PC-3 (cell line): ENCODE measurements around the gene STAT4. TPM values are rescaled to one million over a fixed set of nuclear protein-coding genes. Genes with fewer than 3 reads are reported as not detected.
A peak's percentile ranks its signal among the peaks of the same experiment; 100 is the strongest.

ENCODE experiments used
- ATAC-seq: fragments of 200-7000 bp; cut with Tn5 transposase; 2 replicates; pipeline ENCODE4 v1.9.1; 2020; ENCODE audit warnings: mild to moderate bottlenecking, moderate library complexity
- BruUV-seq: library from RNA; stranded (reverse); fragments of 400-500 nt; replicated peaks from 2 replicates; lab custom pipeline; 2021; lab: Mats Ljungman, UMichigan
- CTCF ChIA-PET: fragments of 300-600 bp; sonication (Branson Sonifier 250); formaldehyde crosslinking; loops from one replicate; lab custom pipeline; 2022; ENCODE audit warnings: antibody characterized with exemption; lab: Charles Lee
- POLR2A ChIA-PET: fragments of 300-600 bp; sonication (Branson Sonifier 250); formaldehyde crosslinking; loops from one replicate; lab custom pipeline; 2022; ENCODE audit warnings: antibody characterized with exemption; ENCODE audit not compliant: unreplicated experiment; lab: Charles Lee
- DNase-seq: peaks from one replicate; pipeline ENCODE4 v3.0.0-alpha.2; 2015
- H2AFZ ChIP-seq: fragments of 300-600 bp; sonication (generic); 2 replicates; pipeline ENCODE4 v1.6.0; 2016; ENCODE audit warnings: antibody characterized with exemption, low read length
- H3F3A ChIP-seq: fragments of 300-600 bp; sonication (generic); one replicate; pipeline ENCODE4 v1.6.0; 2017; ENCODE audit warnings: antibody characterized with exemption, low read length, control low read depth, mild to moderate bottlenecking; ENCODE audit not compliant: unreplicated experiment
- H3K27ac ChIP-seq: fragments of 300-600 bp; sonication (generic); 2 replicates; pipeline ENCODE4 v1.5.1; 2016; ENCODE audit warnings: mild to moderate bottlenecking, low read length
- H3K27me3 ChIP-seq: fragments of 300-600 bp; sonication (generic); 2 replicates; pipeline ENCODE4 v1.6.1; 2016; ENCODE audit warnings: low read length, mixed read lengths
- H3K36me3 ChIP-seq: fragments of 300-600 bp; sonication (generic); 2 replicates; pipeline ENCODE4 v1.6.1; 2016; ENCODE audit warnings: low read depth, mixed run types, low read length, mixed read lengths
- H3K4me1 ChIP-seq: fragments of 300-600 bp; sonication (generic); 2 replicates; pipeline ENCODE4 v1.5.1; 2016; ENCODE audit warnings: low read length; ENCODE audit not compliant: insufficient read depth
- H3K4me2 ChIP-seq: fragments of 300-600 bp; sonication (generic); 2 replicates; pipeline ENCODE4 v1.6.0; 2016; ENCODE audit warnings: low read length
- H3K4me3 ChIP-seq: fragments of 300-600 bp; sonication (generic); 2 replicates; pipeline ENCODE4 v1.5.1; 2016; ENCODE audit warnings: mild to moderate bottlenecking, low read length, mixed read lengths
- H3K79me2 ChIP-seq: fragments of 300-600 bp; sonication (generic); 2 replicates; pipeline ENCODE4 v1.6.1; 2017; ENCODE audit warnings: low read length, mixed read lengths
- H3K9ac ChIP-seq: fragments of 300-600 bp; sonication (generic); 2 replicates; pipeline ENCODE4 v1.6.0; 2016; ENCODE audit warnings: mild to moderate bottlenecking, low read length
- H3K9me2 ChIP-seq: fragments of 300-600 bp; sonication (generic); replicated peaks from 2 replicates; pipeline ENCODE4 v1.6.1; 2016; ENCODE audit warnings: mixed run types, low read length, mixed read lengths
- H3K9me3 ChIP-seq: fragments of 300-600 bp; sonication (generic); 2 replicates; pipeline ENCODE4 v1.6.1; 2016; ENCODE audit warnings: low read length, mixed read lengths
- H4K20me1 ChIP-seq: fragments of 300-600 bp; sonication (generic); 2 replicates; pipeline ENCODE4 v1.6.1; 2016; ENCODE audit warnings: low read length, mixed read lengths
- CTCF ChIP-seq: fragments of 300-600 bp; sonication (generic); conservative IDR thresholded peaks from 2 replicates; pipeline ENCODE4 v1.5.1; 2017; ENCODE audit warnings: antibody characterized with exemption, low read depth, mild to moderate bottlenecking, low read length
- EZH2 ChIP-seq: fragments of 300-600 bp; sonication (generic); IDR thresholded peaks from one replicate; pipeline ENCODE4 v1.6.1; 2017; ENCODE audit warnings: antibody characterized with exemption, mild to moderate bottlenecking, low read length; ENCODE audit not compliant: unreplicated experiment
- EZH2phosphoT487 ChIP-seq: fragments of 300-600 bp; sonication (generic); IDR thresholded peaks from 2 replicates; pipeline ENCODE4 v1.6.1; 2018; ENCODE audit warnings: mild to moderate bottlenecking, antibody characterized with exemption, low read length, borderline replicate concordance
- intact Hi-C: fragments of 100-400 bp; cut with micrococcal nuclease; formaldehyde crosslinking; loops from 2 replicates; pipeline ENCODE4 v1.9.0; 2023
- total RNA-seq: library from RNA; depleted of rRNA; stranded (reverse); fragments of >200 nt; gene quantifications from 2 replicates; pipeline ENCODE4 v1.2.3, GENCODE V29; 2014

The STAT4 gene
- total RNA-seq, 1 experiment from 2014 or later = 1.6 TPM

- H3K4me1 ChIP-seq = peaks cover 51% of the 10 kb centered on the region
- no peaks in the 10 kb centered on the region for H3K9me3 ChIP-seq
- no peak overlapping the region for H3K9ac ChIP-seq
- H3K27ac ChIP-seq = peak overlapping the region; percentile 90; the same call in 1 of the 2 replicates
- no peaks in the 10 kb centered on the region for H3K79me2 ChIP-seq
- H3K4me3 ChIP-seq = no peak overlapping the region
- POLR2A ChIA-PET = interaction anchor here (0.8 kb wide), 1 partner anchor 153 kb away, joined by 9 read pairs; no protein-coding TSS in a partner anchor
- BruUV-seq = no TSS peak
- no peaks in the 10 kb centered on the region for H3K27me3 ChIP-seq
- peak; percentile 12; the same call in 1 of the 2 replicates for ATAC-seq
- intact Hi-C loops = loop anchor here (1.0 to 5.0 kb wide), 3 partner anchors 147 to 356 kb away; no protein-coding TSS in a partner anchor
- DNase-seq = peak; percentile 80
- CTCF ChIA-PET = interaction anchor here (0.5 to 1.2 kb wide), 6 partner anchors 51 to 356 kb away, joined by 3 to 8 read pairs (median 4); no protein-coding TSS in a partner anchor
- H3K4me2 ChIP-seq = peak overlapping the region; percentile 67
- no peak for TF ChIP-seq EZH2phosphoT487
- peak; percentile 94 for TF ChIP-seq CTCF
- TF ChIP-seq EZH2 = no peak
- H4K20me1 ChIP-seq = no peaks in the 10 kb centered on the region
- peaks cover 12% of the 10 kb centered on the region for H3F3A ChIP-seq
- no peaks in the 10 kb centered on the region for H3K9me2 ChIP-seq
- no peaks in the 10 kb centered on the region for H3K36me3 ChIP-seq
- no peak overlapping the region for H2AFZ ChIP-seq
Measured at GRCh38 chr2:191165176-191165643, 14.4 kb upstream of the STAT4 start.

DNA sequence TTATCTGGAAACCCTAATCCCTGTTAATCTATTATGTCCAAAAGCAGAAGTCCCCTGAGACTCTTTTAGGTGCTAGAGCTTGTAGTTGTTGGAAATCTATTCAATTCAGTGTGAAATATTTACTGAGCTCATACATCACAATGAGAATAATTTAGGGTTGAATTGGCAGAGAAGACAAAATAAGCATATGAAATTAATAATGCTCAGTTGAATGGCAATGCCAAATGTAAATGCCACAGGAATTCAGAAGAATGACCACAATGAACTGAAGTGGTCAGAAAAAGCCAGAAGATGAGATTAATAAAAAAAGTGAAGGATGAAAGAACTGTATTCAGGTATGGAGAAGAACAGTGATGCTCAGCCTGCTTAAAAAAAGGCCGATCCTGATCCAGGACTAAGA lies 8.0 kb upstream of the STAT4 start:
- H3K79me2 ChIP-seq = no peaks in the 10 kb centered on the region
- H2AFZ ChIP-seq = no peak overlapping the region
- CTCF ChIA-PET = interaction anchor here (1.4 kb wide), 1 partner anchor 107 kb away, joined by 8 read pairs; no protein-coding TSS in a partner anchor
- no peak overlapping the region for H3K27ac ChIP-seq
- no peaks in the 10 kb centered on the region for H3K9me3 ChIP-seq
- no peak overlapping the region for H3K4me2 ChIP-seq
- H3F3A ChIP-seq = no peaks in the 10 kb centered on the region
- no peaks in the 10 kb centered on the region for H3K4me1 ChIP-seq
- H4K20me1 ChIP-seq = no peaks in the 10 kb centered on the region
- H3K4me3 ChIP-seq = no peak overlapping the region
- no peak for DNase-seq
- ATAC-seq = no peak
- no peaks in the 10 kb centered on the region for H3K27me3 ChIP-seq
- H3K9me2 ChIP-seq = no peaks in the 10 kb centered on the region
- no peaks in the 10 kb centered on the region for H3K36me3 ChIP-seq
- no TSS peak for BruUV-seq
- POLR2A ChIA-PET = no interaction called here
- no peak for TF ChIP-seq EZH2phosphoT487
- intact Hi-C loops = loop anchor here (10.0 kb wide), 1 partner anchor 374 kb away; no protein-coding TSS in a partner anchor
- no peak overlapping the region for H3K9ac ChIP-seq

DNA sequence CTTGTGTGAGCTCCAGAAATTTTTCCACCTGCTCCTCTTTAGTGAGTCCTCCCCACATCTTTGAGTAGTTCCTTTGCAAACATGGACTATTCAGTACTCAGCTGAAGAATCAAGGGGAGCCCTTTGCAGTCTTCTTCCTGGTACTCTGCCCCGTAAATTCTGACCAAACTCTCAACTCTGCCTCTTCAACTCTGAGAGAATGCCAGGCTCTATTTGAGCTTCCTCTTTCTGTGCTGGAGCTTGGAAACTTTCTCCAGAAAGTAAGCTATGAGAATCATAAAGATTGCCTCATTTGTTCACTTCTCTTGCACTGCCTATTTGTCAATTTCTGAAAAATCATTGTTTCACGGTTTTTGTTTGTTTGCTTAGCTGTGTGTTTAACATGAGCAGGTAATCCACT lies 7.4 kb upstream of the STAT4 start:
- intact Hi-C loops = loop anchor here (10.0 kb wide), 1 partner anchor 373 kb away; no protein-coding TSS in a partner anchor
- CTCF ChIA-PET = interaction anchor here (1.4 kb wide), 1 partner anchor 106 kb away, joined by 8 read pairs; no protein-coding TSS in a partner anchor
- Histone ChIP-seq H3K27me3 (no peaks in the 10 kb centered on the region), H3K27ac (no peak overlapping the region), H3K4me1 (no peaks in the 10 kb centered on the region), H3K36me3 (no peaks in the 10 kb centered on the region), H3K79me2 (no peaks in the 10 kb centered on the region), H3K4me2 (no peak overlapping the region), H2AFZ (no peak overlapping the region), H3K9me3 (no peaks in the 10 kb centered on the region), H3K4me3 (no peak overlapping the region), H3K9me2 (no peaks in the 10 kb centered on the region), H4K20me1 (no peaks in the 10 kb centered on the region), H3F3A (no peaks in the 10 kb centered on the region), H3K9ac (no peak overlapping the region)
- BruUV-seq = no TSS peak
- TF ChIP-seq EZH2 (no peak), EZH2phosphoT487 (no peak), CTCF (no peak)
- POLR2A ChIA-PET = no interaction called here
- DNase-seq = no peak
- ATAC-seq = no peak
